Neural cell (in vitro differentiated cells): Measurements from ENCODE around the gene PRMT6. TPM values are rescaled to one million over a fixed set of nuclear protein-coding genes. Genes with fewer than 3 reads are reported as not detected.

Experiments used
- H2AFZ ChIP-seq: fragments of 200-600, 300-800 bp; sonication (generic), shearing (Covaris generic); 2 replicates; pipeline ENCODE4 v1.6.0; 2014; ENCODE audit warnings: low read depth, mild to moderate bottlenecking, antibody characterized with exemption, low read length, moderate library complexity
- H3F3A ChIP-seq: fragments of 200-600 bp; shearing (Covaris generic); 2 replicates; pipeline ENCODE4 v1.6.1; 2016; ENCODE audit warnings: mild to moderate bottlenecking, moderate library complexity, mixed read lengths, antibody characterized with exemption, low read length; ENCODE audit not compliant: insufficient read depth, poor library complexity, severe bottlenecking
- H3K27ac ChIP-seq: fragments of 200-600, 300-800 bp; sonication (generic), shearing (Covaris generic); 2 replicates; pipeline ENCODE4 v1.5.1; 2014; ENCODE audit warnings: mild to moderate bottlenecking, low read length, moderate library complexity
- H3K27me3 ChIP-seq: fragments of 300-800, 200-600 bp; sonication (generic), shearing (Covaris generic); 2 replicates; pipeline ENCODE4 v1.6.0; 2014; ENCODE audit warnings: mild to moderate bottlenecking, low read depth, low read length, moderate library complexity; ENCODE audit not compliant: insufficient read depth
- H3K36me3 ChIP-seq: fragments of 300-800, 200-600 bp; sonication (generic), shearing (Covaris generic); 2 replicates; pipeline ENCODE4 v1.5.1; 2014; ENCODE audit warnings: mild to moderate bottlenecking, antibody characterized with exemption, low read length, moderate library complexity; ENCODE audit not compliant: insufficient read depth
- H3K4me2 ChIP-seq: fragments of 300-800, 200-600 bp; sonication (generic), shearing (Covaris generic); 2 replicates; pipeline ENCODE4 v1.6.0; 2014; ENCODE audit warnings: mild to moderate bottlenecking, low read length
- H3K4me3 ChIP-seq: fragments of 300-800, 200-600 bp; sonication (generic), shearing (Covaris generic); 2 replicates; pipeline ENCODE4 v1.5.1; 2014; ENCODE audit warnings: mild to moderate bottlenecking, low read length, moderate library complexity
- H3K79me2 ChIP-seq: fragments of 200-600 bp; shearing (Covaris generic); replicated peaks from 2 replicates; pipeline ENCODE4 v1.6.0; 2014; ENCODE audit warnings: mild to moderate bottlenecking, low read length, moderate library complexity; ENCODE audit not compliant: insufficient read depth
- H3K9ac ChIP-seq: fragments of 300-800, 200-600 bp; sonication (generic), shearing (Covaris generic); 2 replicates; pipeline ENCODE4 v1.6.1; 2016; ENCODE audit warnings: mild to moderate bottlenecking, low read length, mixed read lengths
- H3K9me2 ChIP-seq: fragments of 200-600 bp; shearing (Covaris generic); 2 replicates; pipeline ENCODE4 v1.6.1; 2016; ENCODE audit warnings: mild to moderate bottlenecking, low read length, mixed read lengths; ENCODE audit not compliant: insufficient read depth
- H3K9me3 ChIP-seq: fragments of 200-600, 300-800 bp; sonication (generic), shearing (Covaris generic); 2 replicates; pipeline ENCODE4 v1.6.1; 2016; ENCODE audit warnings: mild to moderate bottlenecking, mixed run types, low read length, moderate library complexity, mixed read lengths
- H4K20me1 ChIP-seq: fragments of 200-600 bp; shearing (Covaris generic); 2 replicates; pipeline ENCODE4 v1.6.1; 2016; ENCODE audit warnings: mild to moderate bottlenecking, mixed run types; ENCODE audit not compliant: insufficient read depth
- EP300 ChIP-seq: fragments of 450-650 bp; conservative IDR thresholded peaks from 2 replicates; pipeline ENCODE4 v1.6.1; 2014; ENCODE audit warnings: antibody characterized with exemption, mild to moderate bottlenecking, moderate library complexity; ENCODE audit not compliant: poor library complexity, severe bottlenecking
- EZH2 ChIP-seq: fragments of 200-600, 300-800 bp; shearing (Covaris generic), sonication (generic); IDR thresholded peaks from 2 replicates; pipeline ENCODE4 v1.6.1; 2014; ENCODE audit warnings: antibody characterized with exemption, low read length, borderline replicate concordance, mild to moderate bottlenecking; ENCODE audit not compliant: insufficient read depth, poor library complexity, severe bottlenecking
- MXI1 ChIP-seq: fragments of 450-650 bp; conservative IDR thresholded peaks from 2 replicates; pipeline ENCODE4 v1.6.1; 2014; ENCODE audit warnings: antibody characterized with exemption, mild to moderate bottlenecking; ENCODE audit not compliant: poor library complexity, severe bottlenecking
- POLR2AphosphoS5 ChIP-seq: IDR thresholded peaks from 2 replicates; pipeline ENCODE4 v1.6.1; 2012
- RAD21 ChIP-seq: fragments of 450-650 bp; conservative IDR thresholded peaks from 2 replicates; pipeline ENCODE4 v1.6.1; 2014; ENCODE audit warnings: antibody characterized with exemption, mild to moderate bottlenecking, moderate library complexity
- REST ChIP-seq: IDR thresholded peaks from 2 replicates; pipeline ENCODE4 v1.6.1; 2012; ENCODE audit warnings: borderline replicate concordance
- SMC3 ChIP-seq: fragments of 450-650 bp; conservative IDR thresholded peaks from 2 replicates; pipeline ENCODE4 v1.6.1; 2014; ENCODE audit warnings: antibody characterized with exemption, mild to moderate bottlenecking, moderate library complexity; ENCODE audit not compliant: poor library complexity
- TAF1 ChIP-seq: IDR thresholded peaks from 2 replicates; pipeline ENCODE4 v1.6.1; 2012; ENCODE audit warnings: low read depth
- polyA plus RNA-seq: library from polyadenylated mRNA; depleted of rRNA; stranded (reverse); fragments of >200 nt; gene quantifications from 2 replicates; pipeline ENCODE4 v1.2.3, GENCODE V29; 2014
- TF ChIP-seq, protein P1 (sequence below): fragments of 450-650 bp; IDR thresholded peaks from 2 replicates; pipeline ENCODE4 v1.5.1; 2014; ENCODE audit warnings: antibody characterized with exemption, mild to moderate bottlenecking, moderate library complexity; ENCODE audit not compliant: poor library complexity, severe bottlenecking

PRMT6 gene
- polyA plus RNA-seq, 1 donor from 2014 or later: 19.0 TPM

DNA sequence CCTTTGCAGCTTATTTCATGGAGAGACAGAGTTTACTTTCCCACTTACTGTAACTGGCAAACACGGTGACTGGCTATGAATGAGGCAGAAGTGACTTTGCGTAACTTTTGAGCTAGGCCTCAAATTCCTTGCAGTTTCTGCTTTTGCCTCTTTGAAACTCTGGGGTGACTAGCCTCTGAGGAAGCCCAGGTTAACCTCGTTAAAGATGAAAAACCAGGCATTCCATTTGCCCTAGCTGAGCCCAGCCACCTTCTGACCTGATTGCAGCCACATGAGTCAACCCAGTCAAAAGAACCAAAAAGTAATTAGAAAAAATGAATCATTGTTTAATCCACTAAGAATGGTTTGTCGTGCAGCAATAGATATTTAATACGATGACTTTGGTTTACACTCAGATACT, 20.4 kb downstream of the PRMT6 start:
- TF ChIP-seq REST (no peak), EP300 (no peak), POLR2AphosphoS5 (no peak), MXI1 (no peak), SMC3 (no peak), TAF1 (no peak), EZH2 (no peak), RAD21 (no peak)
- TF ChIP-seq, protein P1, sequence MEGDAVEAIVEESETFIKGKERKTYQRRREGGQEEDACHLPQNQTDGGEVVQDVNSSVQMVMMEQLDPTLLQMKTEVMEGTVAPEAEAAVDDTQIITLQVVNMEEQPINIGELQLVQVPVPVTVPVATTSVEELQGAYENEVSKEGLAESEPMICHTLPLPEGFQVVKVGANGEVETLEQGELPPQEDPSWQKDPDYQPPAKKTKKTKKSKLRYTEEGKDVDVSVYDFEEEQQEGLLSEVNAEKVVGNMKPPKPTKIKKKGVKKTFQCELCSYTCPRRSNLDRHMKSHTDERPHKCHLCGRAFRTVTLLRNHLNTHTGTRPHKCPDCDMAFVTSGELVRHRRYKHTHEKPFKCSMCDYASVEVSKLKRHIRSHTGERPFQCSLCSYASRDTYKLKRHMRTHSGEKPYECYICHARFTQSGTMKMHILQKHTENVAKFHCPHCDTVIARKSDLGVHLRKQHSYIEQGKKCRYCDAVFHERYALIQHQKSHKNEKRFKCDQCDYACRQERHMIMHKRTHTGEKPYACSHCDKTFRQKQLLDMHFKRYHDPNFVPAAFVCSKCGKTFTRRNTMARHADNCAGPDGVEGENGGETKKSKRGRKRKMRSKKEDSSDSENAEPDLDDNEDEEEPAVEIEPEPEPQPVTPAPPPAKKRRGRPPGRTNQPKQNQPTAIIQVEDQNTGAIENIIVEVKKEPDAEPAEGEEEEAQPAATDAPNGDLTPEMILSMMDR: no peak
- Histone ChIP-seq H4K20me1 (no peaks in the 10 kb centered on the region), H3F3A (no peaks in the 10 kb centered on the region), H3K27ac (no peak overlapping the region), H3K4me3 (no peak overlapping the region), H3K79me2 (no peaks in the 10 kb centered on the region), H3K36me3 (no peaks in the 10 kb centered on the region), H2AFZ (no peak overlapping the region), H3K9me2 (no peaks in the 10 kb centered on the region), H3K9ac (no peak overlapping the region), H3K9me3 (no peaks in the 10 kb centered on the region), H3K4me2 (no peak overlapping the region), H3K27me3 (no peaks in the 10 kb centered on the region)

- Histone ChIP-seq H2AFZ (no peak overlapping the region), H3K9me3 (no peaks in the 10 kb centered on the region), H3K79me2 (no peaks in the 10 kb centered on the region), H3K36me3 (no peaks in the 10 kb centered on the region), H3K27me3 (no peaks in the 10 kb centered on the region), H3K9me2 (no peaks in the 10 kb centered on the region), H3F3A (no peaks in the 10 kb centered on the region), H3K4me2 (no peak overlapping the region), H3K9ac (no peak overlapping the region), H4K20me1 (no peaks in the 10 kb centered on the region), H3K27ac (no peak overlapping the region), H3K4me3 (no peak overlapping the region)
- no peak for TF ChIP-seq TAF1
- no peak for TF ChIP-seq POLR2AphosphoS5
- TF ChIP-seq, protein P1: no peak
- TF ChIP-seq RAD21: no peak
- TF ChIP-seq REST: no peak
- no peak for TF ChIP-seq MXI1
- no peak for TF ChIP-seq EP300
- TF ChIP-seq SMC3: no peak
- no peak for TF ChIP-seq EZH2
Measured at GRCh38 chr1:107079249-107079648, 22.8 kb downstream of the PRMT6 start.
